Large intestine (tissue), 3 donors: ENCODE data around the gene LRP1. TPM values are rescaled to one million over a fixed set of nuclear protein-coding genes. Genes with fewer than 3 reads are reported as not detected.

Source experiments
- DNase-seq, 2 donors: peaks; one replicate each; pipeline versions ENCODE4 v3.0.0 to v3.0.0-alpha.2; 2013
- H3K27ac ChIP-seq: one replicate; pipeline ENCODE4 v1.5.1; 2013; ENCODE audit warnings: low read length
- H3K27me3 ChIP-seq: 2 replicates; pipeline ENCODE4 v1.6.1; 2013; ENCODE audit warnings: low read length; ENCODE audit not compliant: control insufficient read depth, insufficient read depth
- H3K36me3 ChIP-seq: 2 replicates; pipeline ENCODE4 v1.6.1; 2013; ENCODE audit warnings: low read length; ENCODE audit not compliant: control insufficient read depth, insufficient read depth
- H3K4me1 ChIP-seq: one replicate; pipeline ENCODE4 v1.6.1; 2013; ENCODE audit warnings: low read length; ENCODE audit not compliant: control insufficient read depth, insufficient read depth
- H3K4me3 ChIP-seq: one replicate; pipeline ENCODE4 v1.5.1; 2013; ENCODE audit warnings: low read length
- H3K9me3 ChIP-seq: one replicate; pipeline ENCODE4 v1.6.1; 2013; ENCODE audit warnings: mild to moderate bottlenecking, low read depth, low read length, moderate library complexity; ENCODE audit not compliant: control insufficient read depth
- WGBS: methylation state at CpG from one replicate; pipeline ENCODE4 v1.1.5; 2013; ENCODE audit warnings: low lambda C conversion rate; ENCODE audit not compliant: insufficient coverage; 5-methylcytosine and 5-hydroxymethylcytosine counted together
- polyA plus RNA-seq: library from polyadenylated mRNA; unstranded; fragments of 120-200 nt; gene quantifications from one replicate; pipeline ENCODE4 v1.2.1, GENCODE V29; 2013

The LRP1 gene
- polyA plus RNA-seq, 1 donor: 100 TPM

DNA sequence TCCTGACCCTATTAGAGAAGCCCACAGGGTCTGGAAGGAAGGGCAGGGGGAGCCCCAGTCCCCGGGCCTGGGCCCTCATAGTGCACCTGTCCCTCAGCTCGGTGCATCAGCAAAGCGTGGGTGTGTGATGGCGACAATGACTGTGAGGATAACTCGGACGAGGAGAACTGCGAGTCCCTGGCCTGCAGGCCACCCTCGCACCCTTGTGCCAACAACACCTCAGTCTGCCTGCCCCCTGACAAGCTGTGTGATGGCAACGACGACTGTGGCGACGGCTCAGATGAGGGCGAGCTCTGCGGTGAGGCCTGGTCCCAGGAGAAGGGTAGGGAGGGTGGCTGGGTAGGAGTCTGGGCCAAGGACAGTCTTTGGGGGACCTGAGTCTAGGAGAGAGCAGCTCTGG lies 45.4 kb downstream of the LRP1 start:
- peaks cover 86% of the 10 kb centered on the region for H3K36me3 ChIP-seq
- H3K4me1 ChIP-seq: no peaks in the 10 kb centered on the region
- WGBS: no CpG with 5 or more reads among the region's 14 CpGs
- DNase-seq: no peak
- no peak overlapping the region for H3K4me3 ChIP-seq
- no peaks in the 10 kb centered on the region for H3K27me3 ChIP-seq
- H3K27ac ChIP-seq: no peak overlapping the region
- H3K9me3 ChIP-seq: no peaks in the 10 kb centered on the region

- H3K27ac ChIP-seq: no peak overlapping the region
- no peaks in the 10 kb centered on the region for H3K4me1 ChIP-seq
- WGBS: no CpG with 5 or more reads among the region's 29 CpGs
- DNase-seq: peak; percentile 50 to 53
- H3K27me3 ChIP-seq: no peaks in the 10 kb centered on the region
- H3K36me3 ChIP-seq: peaks cover 88% of the 10 kb centered on the region
- no peaks in the 10 kb centered on the region for H3K9me3 ChIP-seq
- no peak overlapping the region for H3K4me3 ChIP-seq
These were observed 47.3 kb downstream of the LRP1 start for GRCh38 chr12:57175428-57176138.

DNA sequence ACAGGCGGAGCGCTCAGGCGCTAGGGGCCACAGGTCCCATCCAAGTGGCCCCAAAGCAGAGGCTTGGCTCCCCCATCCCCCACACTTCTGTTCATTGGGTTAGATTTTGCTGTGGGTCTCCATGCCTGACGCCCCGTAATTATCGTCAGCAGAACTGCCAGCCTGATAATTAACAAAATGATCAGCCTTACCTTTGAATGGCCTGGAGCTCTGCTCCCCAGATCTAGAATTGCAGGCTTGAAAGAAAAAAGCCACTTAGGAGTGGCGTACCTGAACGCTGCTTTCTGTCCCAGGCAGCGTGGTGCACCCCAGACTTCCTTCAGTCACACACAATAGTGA lies 47.8 kb downstream of the LRP1 start:
- no peak overlapping the region for H3K4me3 ChIP-seq
- H3K27ac ChIP-seq: no peak overlapping the region
- WGBS: no CpG with 5 or more reads among the region's 9 CpGs
- H3K4me1 ChIP-seq: no peaks in the 10 kb centered on the region
- DNase-seq: no peak
- no peaks in the 10 kb centered on the region for H3K9me3 ChIP-seq
- no peaks in the 10 kb centered on the region for H3K27me3 ChIP-seq
- peaks cover 88% of the 10 kb centered on the region for H3K36me3 ChIP-seq

- H3K27ac ChIP-seq: no peak overlapping the region
- H3K27me3 ChIP-seq: no peaks in the 10 kb centered on the region
- 100% methylated on average over 1 of the region's 9 CpGs for WGBS
- H3K36me3 ChIP-seq: peaks cover 89% of the 10 kb centered on the region
- DNase-seq: no peak
- no peaks in the 10 kb centered on the region for H3K9me3 ChIP-seq
- H3K4me1 ChIP-seq: no peaks in the 10 kb centered on the region
- H3K4me3 ChIP-seq: no peak overlapping the region
These were observed 48.6 kb downstream of the LRP1 start for GRCh38 chr12:57176846-57177245.

DNA sequence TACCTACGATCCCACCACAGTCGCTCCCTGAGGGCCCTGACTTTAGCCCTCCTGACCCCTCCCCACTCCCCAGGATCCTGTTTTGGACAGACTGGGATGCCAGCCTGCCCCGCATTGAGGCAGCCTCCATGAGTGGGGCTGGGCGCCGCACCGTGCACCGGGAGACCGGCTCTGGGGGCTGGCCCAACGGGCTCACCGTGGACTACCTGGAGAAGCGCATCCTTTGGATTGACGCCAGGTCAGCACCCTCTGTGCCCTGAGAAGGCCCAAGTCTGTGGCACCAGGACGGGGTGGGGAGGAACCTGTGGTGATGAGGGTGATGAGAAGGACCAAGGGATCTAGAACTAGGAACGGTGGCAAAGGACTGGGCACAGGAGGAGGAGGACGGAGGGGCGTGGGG lies 49.1 kb downstream of the LRP1 start:
- no peak for DNase-seq
- no CpG with 5 or more reads among the region's 16 CpGs for WGBS
- H3K4me1 ChIP-seq: no peaks in the 10 kb centered on the region
- no peak overlapping the region for H3K27ac ChIP-seq
- peaks cover 90% of the 10 kb centered on the region for H3K36me3 ChIP-seq
- H3K27me3 ChIP-seq: no peaks in the 10 kb centered on the region
- no peak overlapping the region for H3K4me3 ChIP-seq
- H3K9me3 ChIP-seq: no peaks in the 10 kb centered on the region

GRCh38 chr12:57178213-57178612 lies 49.9 kb downstream of the LRP1 start:
- Histone ChIP-seq H3K27ac (no peak overlapping the region), H3K27me3 (no peaks in the 10 kb centered on the region), H3K36me3 (peaks cover 85% of the 10 kb centered on the region), H3K9me3 (no peaks in the 10 kb centered on the region), H3K4me1 (no peaks in the 10 kb centered on the region), H3K4me3 (no peak overlapping the region)
- no CpG with 5 or more reads among the region's 14 CpGs for WGBS
- no peak for DNase-seq

DNA sequence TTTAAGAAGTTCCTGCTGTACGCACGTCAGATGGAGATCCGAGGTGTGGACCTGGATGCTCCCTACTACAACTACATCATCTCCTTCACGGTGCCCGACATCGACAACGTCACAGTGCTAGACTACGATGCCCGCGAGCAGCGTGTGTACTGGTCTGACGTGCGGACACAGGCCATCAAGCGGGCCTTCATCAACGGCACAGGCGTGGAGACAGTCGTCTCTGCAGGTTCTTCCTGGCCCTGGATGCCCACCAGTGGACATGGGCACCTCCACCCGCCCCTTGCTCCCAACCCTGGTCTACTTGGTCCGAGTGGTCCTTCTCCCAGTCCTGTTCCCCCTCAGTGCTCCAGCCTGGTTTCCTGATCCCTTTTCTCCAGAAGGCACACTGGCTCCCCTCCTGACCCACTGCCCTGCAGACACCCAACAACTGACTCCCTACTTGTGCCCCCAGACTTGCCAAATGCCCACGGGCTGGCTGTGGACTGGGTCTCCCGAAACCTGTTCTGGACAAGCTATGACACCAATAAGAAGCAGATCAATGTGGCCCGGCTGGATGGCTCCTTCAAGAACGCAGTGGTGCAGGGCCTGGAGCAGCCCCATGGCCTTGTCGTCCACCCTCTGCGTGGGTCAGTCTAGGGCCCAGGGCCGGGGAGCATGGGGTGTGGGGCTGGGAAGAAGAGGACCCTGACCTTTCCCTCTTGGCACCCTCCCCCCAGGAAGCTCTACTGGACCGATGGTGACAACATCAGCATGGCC lies 51.2 kb downstream of the LRP1 start:
- no peaks in the 10 kb centered on the region for H3K27me3 ChIP-seq
- H3K36me3 ChIP-seq: peaks cover 86% of the 10 kb centered on the region
- DNase-seq: no peak
- no peak overlapping the region for H3K27ac ChIP-seq
- H3K9me3 ChIP-seq: no peaks in the 10 kb centered on the region
- H3K4me1 ChIP-seq: no peaks in the 10 kb centered on the region
- 100% methylated on average over 1 of the region's 27 CpGs for WGBS
- H3K4me3 ChIP-seq: no peak overlapping the region

DNA sequence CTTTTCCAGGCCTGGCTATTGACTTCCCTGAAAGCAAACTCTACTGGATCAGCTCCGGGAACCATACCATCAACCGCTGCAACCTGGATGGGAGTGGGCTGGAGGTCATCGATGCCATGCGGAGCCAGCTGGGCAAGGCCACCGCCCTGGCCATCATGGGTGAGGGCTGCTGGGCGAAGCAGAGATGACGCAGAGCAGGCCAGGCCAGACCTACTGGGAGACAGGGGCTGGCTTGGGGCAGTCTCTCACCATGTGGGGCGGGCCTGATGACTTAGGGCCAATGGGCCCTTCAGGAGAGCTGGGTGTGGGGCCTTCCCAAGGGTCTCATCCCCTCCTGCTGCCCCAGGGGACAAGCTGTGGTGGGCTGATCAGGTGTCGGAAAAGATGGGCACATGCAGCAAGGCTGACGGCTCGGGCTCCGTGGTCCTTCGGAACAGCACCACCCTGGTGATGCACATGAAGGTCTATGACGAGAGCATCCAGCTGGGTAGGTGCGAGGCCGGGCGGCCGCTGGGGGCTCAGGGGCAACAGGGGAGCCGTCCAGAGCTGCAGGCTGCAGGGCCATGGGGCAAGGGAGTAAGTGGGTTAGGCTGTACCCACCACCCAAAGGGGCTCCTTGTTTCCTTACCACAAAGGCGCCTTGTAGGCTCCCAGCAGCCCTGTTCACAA lies 52.2 kb downstream of the LRP1 start:
- WGBS: no CpG with 5 or more reads among the region's 20 CpGs
- no peak for DNase-seq
- H3K9me3 ChIP-seq: no peaks in the 10 kb centered on the region
- no peaks in the 10 kb centered on the region for H3K4me1 ChIP-seq
- peaks cover 87% of the 10 kb centered on the region for H3K36me3 ChIP-seq
- H3K27ac ChIP-seq: no peak overlapping the region
- H3K4me3 ChIP-seq: no peak overlapping the region
- no peaks in the 10 kb centered on the region for H3K27me3 ChIP-seq

GRCh38 chr12:57181072-57181471 lies 52.8 kb downstream of the LRP1 start:
- DNase-seq: no peak
- H3K36me3 ChIP-seq: peaks cover 87% of the 10 kb centered on the region
- H3K27ac ChIP-seq: no peak overlapping the region
- H3K9me3 ChIP-seq: no peaks in the 10 kb centered on the region
- no peak overlapping the region for H3K4me3 ChIP-seq
- no CpG with 5 or more reads among the region's 9 CpGs for WGBS
- no peaks in the 10 kb centered on the region for H3K27me3 ChIP-seq
- H3K4me1 ChIP-seq: no peaks in the 10 kb centered on the region

DNA sequence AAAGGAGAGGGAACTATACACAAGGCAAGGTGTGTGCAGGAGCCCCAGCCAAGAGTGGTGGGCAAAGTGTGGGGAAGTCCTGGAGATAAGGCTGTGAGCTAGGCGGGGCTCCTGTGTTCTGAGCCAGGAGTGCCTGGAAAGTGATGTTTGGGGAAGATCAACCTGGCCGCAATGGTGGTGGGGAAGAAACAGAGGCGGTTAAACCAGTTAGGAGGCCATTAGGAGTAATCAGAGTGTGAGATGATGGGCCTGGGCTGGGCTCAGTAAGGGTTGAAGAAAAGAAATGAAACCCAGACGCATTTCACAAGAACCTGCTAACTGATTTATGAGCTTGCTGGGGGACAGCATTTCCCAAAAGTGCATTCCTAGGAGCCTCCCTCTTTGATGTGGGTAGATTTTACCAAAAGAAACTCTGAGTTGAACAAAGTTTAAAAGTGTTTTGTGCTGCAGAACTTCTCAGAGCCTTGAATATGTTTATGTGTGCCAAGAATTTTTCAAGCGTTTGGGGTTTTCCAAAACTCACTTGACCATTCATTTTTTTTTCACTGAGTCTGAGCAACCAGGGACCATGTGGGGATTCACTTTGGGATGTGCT lies 53.4 kb downstream of the LRP1 start:
- H3K4me3 ChIP-seq: no peak overlapping the region
- WGBS: 74% methylated on average over 3 of the region's 5 CpGs
- H3K4me1 ChIP-seq: no peaks in the 10 kb centered on the region
- no peak for DNase-seq
- no peaks in the 10 kb centered on the region for H3K27me3 ChIP-seq
- H3K9me3 ChIP-seq: no peaks in the 10 kb centered on the region
- H3K36me3 ChIP-seq: peaks cover 87% of the 10 kb centered on the region
- H3K27ac ChIP-seq: no peak overlapping the region
